PC-3 (cell line): ENCODE results near the gene PAPSS2. TPM values are rescaled to one million over a fixed set of nuclear protein-coding genes. Genes with fewer than 3 reads are reported as not detected.

Experiments used
- ATAC-seq: fragments of 200-7000 bp; cut with Tn5 transposase; 2 replicates; pipeline ENCODE4 v1.9.1; 2020; ENCODE audit warnings: mild to moderate bottlenecking, moderate library complexity
- BruUV-seq: library from RNA; stranded (reverse); fragments of 400-500 nt; replicated peaks from 2 replicates; lab custom pipeline; 2021; lab: Mats Ljungman, UMichigan
- CTCF ChIA-PET: fragments of 300-600 bp; sonication (Branson Sonifier 250); formaldehyde crosslinking; loops from one replicate; lab custom pipeline; 2022; ENCODE audit warnings: antibody characterized with exemption; lab: Charles Lee
- POLR2A ChIA-PET: fragments of 300-600 bp; sonication (Branson Sonifier 250); formaldehyde crosslinking; loops from one replicate; lab custom pipeline; 2022; ENCODE audit warnings: antibody characterized with exemption; ENCODE audit not compliant: unreplicated experiment; lab: Charles Lee
- DNase-seq: peaks from one replicate; pipeline ENCODE4 v3.0.0-alpha.2; 2015
- H2AFZ ChIP-seq: fragments of 300-600 bp; sonication (generic); 2 replicates; pipeline ENCODE4 v1.6.0; 2016; ENCODE audit warnings: antibody characterized with exemption, low read length
- H3F3A ChIP-seq: fragments of 300-600 bp; sonication (generic); one replicate; pipeline ENCODE4 v1.6.0; 2017; ENCODE audit warnings: antibody characterized with exemption, low read length, control low read depth, mild to moderate bottlenecking; ENCODE audit not compliant: unreplicated experiment
- H3K27ac ChIP-seq: fragments of 300-600 bp; sonication (generic); 2 replicates; pipeline ENCODE4 v1.5.1; 2016; ENCODE audit warnings: mild to moderate bottlenecking, low read length
- H3K27me3 ChIP-seq: fragments of 300-600 bp; sonication (generic); 2 replicates; pipeline ENCODE4 v1.6.1; 2016; ENCODE audit warnings: low read length, mixed read lengths
- H3K36me3 ChIP-seq: fragments of 300-600 bp; sonication (generic); 2 replicates; pipeline ENCODE4 v1.6.1; 2016; ENCODE audit warnings: low read depth, mixed run types, low read length, mixed read lengths
- H3K4me1 ChIP-seq: fragments of 300-600 bp; sonication (generic); 2 replicates; pipeline ENCODE4 v1.5.1; 2016; ENCODE audit warnings: low read length; ENCODE audit not compliant: insufficient read depth
- H3K4me2 ChIP-seq: fragments of 300-600 bp; sonication (generic); 2 replicates; pipeline ENCODE4 v1.6.0; 2016; ENCODE audit warnings: low read length
- H3K4me3 ChIP-seq: fragments of 300-600 bp; sonication (generic); 2 replicates; pipeline ENCODE4 v1.5.1; 2016; ENCODE audit warnings: mild to moderate bottlenecking, low read length, mixed read lengths
- H3K79me2 ChIP-seq: fragments of 300-600 bp; sonication (generic); 2 replicates; pipeline ENCODE4 v1.6.1; 2017; ENCODE audit warnings: low read length, mixed read lengths
- H3K9ac ChIP-seq: fragments of 300-600 bp; sonication (generic); 2 replicates; pipeline ENCODE4 v1.6.0; 2016; ENCODE audit warnings: mild to moderate bottlenecking, low read length
- H3K9me2 ChIP-seq: fragments of 300-600 bp; sonication (generic); replicated peaks from 2 replicates; pipeline ENCODE4 v1.6.1; 2016; ENCODE audit warnings: mixed run types, low read length, mixed read lengths
- H3K9me3 ChIP-seq: fragments of 300-600 bp; sonication (generic); 2 replicates; pipeline ENCODE4 v1.6.1; 2016; ENCODE audit warnings: low read length, mixed read lengths
- H4K20me1 ChIP-seq: fragments of 300-600 bp; sonication (generic); 2 replicates; pipeline ENCODE4 v1.6.1; 2016; ENCODE audit warnings: low read length, mixed read lengths
- CTCF ChIP-seq: fragments of 300-600 bp; sonication (generic); conservative IDR thresholded peaks from 2 replicates; pipeline ENCODE4 v1.5.1; 2017; ENCODE audit warnings: antibody characterized with exemption, low read depth, mild to moderate bottlenecking, low read length
- EZH2 ChIP-seq: fragments of 300-600 bp; sonication (generic); IDR thresholded peaks from one replicate; pipeline ENCODE4 v1.6.1; 2017; ENCODE audit warnings: antibody characterized with exemption, mild to moderate bottlenecking, low read length; ENCODE audit not compliant: unreplicated experiment
- EZH2phosphoT487 ChIP-seq: fragments of 300-600 bp; sonication (generic); IDR thresholded peaks from 2 replicates; pipeline ENCODE4 v1.6.1; 2018; ENCODE audit warnings: mild to moderate bottlenecking, antibody characterized with exemption, low read length, borderline replicate concordance
- intact Hi-C: fragments of 100-400 bp; cut with micrococcal nuclease; formaldehyde crosslinking; loops from 2 replicates; pipeline ENCODE4 v1.9.0; 2023
- total RNA-seq: library from RNA; depleted of rRNA; stranded (reverse); fragments of >200 nt; gene quantifications from 2 replicates; pipeline ENCODE4 v1.2.3, GENCODE V29; 2014

PAPSS2 gene
- total RNA-seq, 1 experiment from 2014 or later = 16.4 TPM

GRCh38 chr10:87782721-87783120 is 123.0 kb downstream of the PAPSS2 start:
- H3K9me3 ChIP-seq = no peaks in the 10 kb centered on the region
- intact Hi-C loops = no loop called here
- H3K27me3 ChIP-seq = no peaks in the 10 kb centered on the region
- no peaks in the 10 kb centered on the region for H3K4me1 ChIP-seq
- H3K79me2 ChIP-seq = no peaks in the 10 kb centered on the region
- no peaks in the 10 kb centered on the region for H4K20me1 ChIP-seq
- CTCF ChIA-PET = no interaction called here
- H3K4me3 ChIP-seq = no peak overlapping the region
- no TSS peak for BruUV-seq
- no peak overlapping the region for H3K27ac ChIP-seq
- DNase-seq = no peak
- H2AFZ ChIP-seq = no peak overlapping the region
- H3K9me2 ChIP-seq = no peaks in the 10 kb centered on the region
- POLR2A ChIA-PET = no interaction called here
- TF ChIP-seq EZH2 (no peak), EZH2phosphoT487 (no peak), CTCF (no peak)
- H3K9ac ChIP-seq = no peak overlapping the region
- H3F3A ChIP-seq = no peaks in the 10 kb centered on the region
- peaks cover 8% of the 10 kb centered on the region for H3K36me3 ChIP-seq
- no peak overlapping the region for H3K4me2 ChIP-seq
- ATAC-seq = no peak

DNA sequence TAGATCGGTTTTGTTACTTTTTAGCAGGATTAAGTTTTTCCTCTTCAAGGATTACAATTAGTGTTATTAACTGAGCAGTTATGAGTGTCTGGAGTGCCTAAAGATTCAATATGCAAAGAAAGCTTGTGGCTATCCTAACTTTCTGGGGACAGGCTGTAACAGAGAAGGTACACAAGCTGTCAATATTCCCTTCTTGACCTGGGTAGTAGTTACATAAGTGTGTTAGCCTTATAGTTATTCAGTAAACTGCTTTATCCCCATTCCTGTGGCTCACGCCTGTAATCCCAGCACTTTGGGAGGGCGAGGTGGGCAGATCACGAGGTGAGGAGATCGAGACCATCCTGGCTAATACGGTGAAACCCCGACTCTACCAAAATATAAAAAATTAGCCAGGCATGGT is 126.7 kb downstream of the PAPSS2 start:
- intact Hi-C loops = no loop called here
- H3K4me2 ChIP-seq = no peak overlapping the region
- no peaks in the 10 kb centered on the region for H3K9me3 ChIP-seq
- POLR2A ChIA-PET = no interaction called here
- no TSS peak for BruUV-seq
- no peaks in the 10 kb centered on the region for H3K4me1 ChIP-seq
- ATAC-seq (no peak), DNase-seq (no peak)
- no peaks in the 10 kb centered on the region for H3K79me2 ChIP-seq
- H3K4me3 ChIP-seq = no peak overlapping the region
- no peak for TF ChIP-seq EZH2
- no peak for TF ChIP-seq EZH2phosphoT487
- no peak for TF ChIP-seq CTCF
- no peaks in the 10 kb centered on the region for H3K9me2 ChIP-seq
- CTCF ChIA-PET = no interaction called here
- no peaks in the 10 kb centered on the region for H3F3A ChIP-seq
- H3K27me3 ChIP-seq = no peaks in the 10 kb centered on the region
- no peaks in the 10 kb centered on the region for H4K20me1 ChIP-seq
- H3K9ac ChIP-seq = no peak overlapping the region
- no peak overlapping the region for H3K27ac ChIP-seq
- H2AFZ ChIP-seq = no peak overlapping the region
- H3K36me3 ChIP-seq = peaks cover 10% of the 10 kb centered on the region

GRCh38 chr10:87790185-87790584 is 130.5 kb downstream of the PAPSS2 start:
- Histone ChIP-seq H3K9ac (no peak overlapping the region), H3K79me2 (0 out of 2 replicates have a peak, but pooled peaks cover 12% of the 10 kb centered on the region), H3K9me2 (no peaks in the 10 kb centered on the region), H3K4me2 (no peak overlapping the region), H3K27me3 (no peaks in the 10 kb centered on the region), H2AFZ (no peak overlapping the region), H3F3A (no peaks in the 10 kb centered on the region), H3K4me3 (no peak overlapping the region), H3K27ac (no peak overlapping the region), H3K4me1 (no peaks in the 10 kb centered on the region), H3K36me3 (peaks cover 10% of the 10 kb centered on the region), H4K20me1 (no peaks in the 10 kb centered on the region), H3K9me3 (no peaks in the 10 kb centered on the region)
- ChIA-PET POLR2A (no interaction called here), CTCF (no interaction called here)
- ATAC-seq (no peak), DNase-seq (no peak)
- intact Hi-C loops = no loop called here
- TF ChIP-seq CTCF = no peak
- no peak for TF ChIP-seq EZH2
- no peak for TF ChIP-seq EZH2phosphoT487
- BruUV-seq = no TSS peak
